ENCODE data around the gene AGPAT3.

The AGPAT3 gene

GRCh38 chr21:43942621-43943020 lies 77.6 kb downstream of the AGPAT3 start:
- H3K27ac Mint-ChIP-seq = no peak overlapping the region
- peaks cover 19% of the 10 kb centered on the region for H3K4me1 Mint-ChIP-seq (ENCODE audit: low read depth)
- H3K27me3 Mint-ChIP-seq = no peaks in the 10 kb centered on the region
- no peaks in the 10 kb centered on the region for H3K9me3 Mint-ChIP-seq
- H3K4me3 Mint-ChIP-seq = no peak overlapping the region
- H3K36me3 Mint-ChIP-seq (ENCODE audit: low read depth) = peaks cover 12% of the 10 kb centered on the region

- H3K9me3 Mint-ChIP-seq = peaks cover 7% of the 10 kb centered on the region
- H3K4me1 Mint-ChIP-seq (ENCODE audit: low read depth) = peaks cover 9% of the 10 kb centered on the region
- H3K27me3 Mint-ChIP-seq = no peaks in the 10 kb centered on the region
- H3K36me3 Mint-ChIP-seq (ENCODE audit: low read depth) = peaks cover 21% of the 10 kb centered on the region
- H3K4me3 Mint-ChIP-seq = no peak overlapping the region
- H3K27ac Mint-ChIP-seq = no peak overlapping the region
These were observed 78.6 kb downstream of the AGPAT3 start for GRCh38 chr21:43943512-43944077.

GRCh38 chr21:43944078-43944633 lies 79.1 kb downstream of the AGPAT3 start:
- Mint-ChIP-seq H3K4me3 (no peak overlapping the region), H3K36me3 (ENCODE audit: low read depth) (peaks cover 26% of the 10 kb centered on the region), H3K4me1 (ENCODE audit: low read depth) (peaks cover 5% of the 10 kb centered on the region), H3K27me3 (no peaks in the 10 kb centered on the region), H3K27ac (no peak overlapping the region), H3K9me3 (peaks cover 7% of the 10 kb centered on the region)

GRCh38 chr21:43944757-43945156 lies 79.7 kb downstream of the AGPAT3 start:
- Mint-ChIP-seq H3K4me1 (ENCODE audit: low read depth) (peaks cover 8% of the 10 kb centered on the region), H3K4me3 (no peak overlapping the region), H3K27me3 (no peaks in the 10 kb centered on the region), H3K27ac (no peak overlapping the region), H3K36me3 (ENCODE audit: low read depth) (peaks cover 29% of the 10 kb centered on the region), H3K9me3 (peaks cover 10% of the 10 kb centered on the region)

- Mint-ChIP-seq H3K4me3 (no peak overlapping the region), H3K9me3 (peaks cover 13% of the 10 kb centered on the region)
These were observed 83.9 kb downstream of the AGPAT3 start for GRCh38 chr21:43948740-43949498.

GRCh38 chr21:43949499-43950208 lies 84.6 kb downstream of the AGPAT3 start:
- Mint-ChIP-seq H3K4me1 (ENCODE audit: low read depth) (peaks cover 14% of the 10 kb centered on the region), H3K36me3 (ENCODE audit: low read depth) (peaks cover 34% of the 10 kb centered on the region), H3K27ac (no peak overlapping the region)

More at GRCh38 chr21:43948740-43949498, 83.9 kb downstream of the AGPAT3 start:
- H3K27ac Mint-ChIP-seq = no peak overlapping the region
- peaks cover 14% of the 10 kb centered on the region for H3K4me1 Mint-ChIP-seq (ENCODE audit: low read depth)
- H3K36me3 Mint-ChIP-seq (ENCODE audit: low read depth) = peaks cover 34% of the 10 kb centered on the region
- no peaks in the 10 kb centered on the region for H3K27me3 Mint-ChIP-seq

GRCh38 chr21:43950481-43950880 lies 85.5 kb downstream of the AGPAT3 start:
- Mint-ChIP-seq H3K4me3 (no peak overlapping the region), H3K4me1 (ENCODE audit: low read depth) (peaks cover 14% of the 10 kb centered on the region), H3K27ac (no peak overlapping the region), H3K36me3 (ENCODE audit: low read depth) (peaks cover 34% of the 10 kb centered on the region), H3K9me3 (peaks cover 13% of the 10 kb centered on the region), H3K27me3 (no peaks in the 10 kb centered on the region)

More at GRCh38 chr21:43949499-43950208, 84.6 kb downstream of the AGPAT3 start:
- peaks cover 13% of the 10 kb centered on the region for H3K9me3 Mint-ChIP-seq
- H3K4me3 Mint-ChIP-seq = no peak overlapping the region
- no peaks in the 10 kb centered on the region for H3K27me3 Mint-ChIP-seq

- H3K9me3 Mint-ChIP-seq = peaks cover 13% of the 10 kb centered on the region
- H3K4me1 Mint-ChIP-seq (ENCODE audit: low read depth) = peaks cover 14% of the 10 kb centered on the region
- no peak overlapping the region for H3K27ac Mint-ChIP-seq
- no peak overlapping the region for H3K4me3 Mint-ChIP-seq
- H3K27me3 Mint-ChIP-seq = no peaks in the 10 kb centered on the region
- H3K36me3 Mint-ChIP-seq (ENCODE audit: low read depth) = peaks cover 34% of the 10 kb centered on the region
These were observed 85.9 kb downstream of the AGPAT3 start for GRCh38 chr21:43950936-43951335.

GRCh38 chr21:43951911-43952703 lies 87.1 kb downstream of the AGPAT3 start:
- H3K36me3 Mint-ChIP-seq (ENCODE audit: low read depth) = peaks cover 37% of the 10 kb centered on the region
- no peak overlapping the region for H3K4me3 Mint-ChIP-seq
- no peak overlapping the region for H3K27ac Mint-ChIP-seq
- H3K4me1 Mint-ChIP-seq (ENCODE audit: low read depth) = peaks cover 25% of the 10 kb centered on the region
- no peaks in the 10 kb centered on the region for H3K27me3 Mint-ChIP-seq
- H3K9me3 Mint-ChIP-seq = peaks cover 13% of the 10 kb centered on the region

GRCh38 chr21:43953021-43953420 lies 88.0 kb downstream of the AGPAT3 start:
- Mint-ChIP-seq H3K36me3 (ENCODE audit: low read depth) (peaks cover 30% of the 10 kb centered on the region), H3K27me3 (no peaks in the 10 kb centered on the region), H3K4me3 (no peak overlapping the region), H3K27ac (no peak overlapping the region), H3K9me3 (peaks cover 11% of the 10 kb centered on the region), H3K4me1 (ENCODE audit: low read depth) (peaks cover 25% of the 10 kb centered on the region)

GRCh38 chr21:43954042-43954441 lies 89.0 kb downstream of the AGPAT3 start:
- Mint-ChIP-seq H3K36me3 (ENCODE audit: low read depth) (peaks cover 21% of the 10 kb centered on the region), H3K4me3 (no peak overlapping the region), H3K27me3 (no peaks in the 10 kb centered on the region), H3K9me3 (peaks cover 6% of the 10 kb centered on the region), H3K27ac (no peak overlapping the region), H3K4me1 (ENCODE audit: low read depth) (peaks cover 25% of the 10 kb centered on the region)

- H3K9me3 Mint-ChIP-seq = peaks cover 2% of the 10 kb centered on the region
- peaks cover 13% of the 10 kb centered on the region for H3K36me3 Mint-ChIP-seq (ENCODE audit: low read depth)
- H3K4me1 Mint-ChIP-seq (ENCODE audit: low read depth) = peaks cover 17% of the 10 kb centered on the region
- no peak overlapping the region for H3K4me3 Mint-ChIP-seq
- no peak overlapping the region for H3K27ac Mint-ChIP-seq
- H3K27me3 Mint-ChIP-seq = no peaks in the 10 kb centered on the region
These were observed 89.9 kb downstream of the AGPAT3 start for GRCh38 chr21:43954896-43955295.

- no peak overlapping the region for H3K27ac Mint-ChIP-seq
These were observed 91.1 kb downstream of the AGPAT3 start for GRCh38 chr21:43956019-43956669.

GRCh38 chr21:43956670-43957035 lies 91.6 kb downstream of the AGPAT3 start:
- Mint-ChIP-seq H3K27me3 (no peaks in the 10 kb centered on the region), H3K4me3 (no peak overlapping the region), H3K36me3 (ENCODE audit: low read depth) (peaks cover 21% of the 10 kb centered on the region), H3K27ac (peak overlapping the region; percentile 49), H3K9me3 (no peaks in the 10 kb centered on the region), H3K4me1 (ENCODE audit: low read depth) (peaks cover 28% of the 10 kb centered on the region)

More at GRCh38 chr21:43956019-43956669, 91.1 kb downstream of the AGPAT3 start:
- Mint-ChIP-seq H3K36me3 (ENCODE audit: low read depth) (peaks cover 16% of the 10 kb centered on the region), H3K4me1 (ENCODE audit: low read depth) (peaks cover 23% of the 10 kb centered on the region), H3K4me3 (no peak overlapping the region), H3K27me3 (no peaks in the 10 kb centered on the region), H3K9me3 (no peaks in the 10 kb centered on the region)

Data from stimulated activated naive CD8-positive, alpha-beta T cell treated with anti-CD3 and anti-CD28 coated beads, Interleukin-15, Interleukin-2, amounts not matched to agents 100 ng/mL and 50 ng/mL, for 24 hours (primary cell).